Measurements from ENCODE around the gene C11orf24. TPM values are rescaled to one million over a fixed set of nuclear protein-coding genes. Genes with fewer than 3 reads are reported as not detected.

Gene C11orf24
- total RNA-seq, 2 experiments from 2014 or later = 20.0 to 25.2 TPM

GRCh38 chr11:68264244-68264643, 7.5 kb downstream of the C11orf24 start:
- Mint-ChIP-seq H3K9me3 (no peaks in the 10 kb centered on the region), H3K4me3 (no peak overlapping the region), H3K27ac (no peak overlapping the region), H3K27me3 (no peaks in the 10 kb centered on the region), H3K36me3 (ENCODE audit: low read depth) (peaks cover 44% of the 10 kb centered on the region), H3K4me1 (peaks cover 12% of the 10 kb centered on the region)
- CTCF ChIA-PET = interaction anchor here (0.5 kb wide), 1 partner anchor 16 kb away, joined by 3 read pairs; no protein-coding TSS in a partner anchor
- DNase-seq = no peak
- POLR2A ChIA-PET = no interaction called here

DNA sequence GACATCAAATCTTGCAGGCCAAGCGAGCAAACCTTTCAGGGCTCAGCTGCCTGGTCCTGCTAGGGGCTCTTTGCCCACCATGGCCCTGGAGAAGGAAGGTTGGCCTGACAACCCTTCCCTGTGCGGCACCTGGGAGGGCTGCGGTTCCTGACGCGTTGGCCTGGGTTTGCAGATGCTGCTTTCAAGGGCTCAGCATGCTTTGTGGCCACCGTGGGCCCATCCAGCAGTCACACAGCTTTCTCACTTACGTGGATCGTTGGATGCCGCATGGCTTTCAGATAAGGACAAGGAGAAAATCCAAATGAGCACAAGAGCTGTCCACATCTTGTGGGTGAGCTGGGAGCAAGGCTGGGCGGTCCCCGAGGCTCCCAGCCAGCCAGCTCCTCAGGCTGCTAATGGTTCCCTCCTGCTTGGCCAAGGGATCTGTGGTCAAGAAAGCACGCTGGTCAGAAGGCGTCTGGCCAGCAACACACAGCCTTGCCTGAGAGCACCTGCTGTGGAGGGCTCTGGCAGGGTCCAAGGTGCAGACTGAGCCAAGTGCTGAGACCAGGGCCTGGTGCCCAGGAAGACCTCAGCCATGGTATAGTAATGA, 8.2 kb downstream of the C11orf24 start:
- Mint-ChIP-seq H3K4me1 (peaks cover 8% of the 10 kb centered on the region), H3K27ac (peak overlapping the region; percentile 73), H3K27me3 (no peaks in the 10 kb centered on the region), H3K9me3 (no peaks in the 10 kb centered on the region), H3K36me3 (ENCODE audit: low read depth) (peaks cover 44% of the 10 kb centered on the region), H3K4me3 (no peak overlapping the region)
- no peak for DNase-seq
- POLR2A ChIA-PET = no interaction called here
- CTCF ChIA-PET = interaction anchor here (0.5 kb wide), 1 partner anchor 15 kb away, joined by 3 read pairs; no protein-coding TSS in a partner anchor

DNA sequence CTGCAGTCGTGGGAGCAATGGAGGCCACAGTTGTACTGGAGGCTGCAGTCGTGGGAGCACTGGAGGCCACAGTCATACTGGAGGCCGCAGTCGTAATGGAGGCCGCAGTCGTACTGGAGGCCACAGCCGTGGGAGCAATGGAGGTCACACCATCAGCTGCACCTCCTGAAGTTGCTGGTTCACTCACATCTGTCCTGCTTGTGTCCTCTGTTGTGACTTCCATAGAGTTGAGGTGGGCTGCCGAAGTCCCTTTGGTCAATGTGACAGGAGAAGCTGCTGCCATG, 9.3 kb downstream of the C11orf24 start:
- peaks cover 7% of the 10 kb centered on the region for H3K4me1 Mint-ChIP-seq
- POLR2A ChIA-PET = no interaction called here
- no peak overlapping the region for H3K4me3 Mint-ChIP-seq
- peaks cover 40% of the 10 kb centered on the region for H3K36me3 Mint-ChIP-seq (ENCODE audit: low read depth)
- H3K9me3 Mint-ChIP-seq = no peaks in the 10 kb centered on the region
- no peak for DNase-seq
- CTCF ChIA-PET = no interaction called here
- no peak overlapping the region for H3K27ac Mint-ChIP-seq
- H3K27me3 Mint-ChIP-seq = no peaks in the 10 kb centered on the region

DNA sequence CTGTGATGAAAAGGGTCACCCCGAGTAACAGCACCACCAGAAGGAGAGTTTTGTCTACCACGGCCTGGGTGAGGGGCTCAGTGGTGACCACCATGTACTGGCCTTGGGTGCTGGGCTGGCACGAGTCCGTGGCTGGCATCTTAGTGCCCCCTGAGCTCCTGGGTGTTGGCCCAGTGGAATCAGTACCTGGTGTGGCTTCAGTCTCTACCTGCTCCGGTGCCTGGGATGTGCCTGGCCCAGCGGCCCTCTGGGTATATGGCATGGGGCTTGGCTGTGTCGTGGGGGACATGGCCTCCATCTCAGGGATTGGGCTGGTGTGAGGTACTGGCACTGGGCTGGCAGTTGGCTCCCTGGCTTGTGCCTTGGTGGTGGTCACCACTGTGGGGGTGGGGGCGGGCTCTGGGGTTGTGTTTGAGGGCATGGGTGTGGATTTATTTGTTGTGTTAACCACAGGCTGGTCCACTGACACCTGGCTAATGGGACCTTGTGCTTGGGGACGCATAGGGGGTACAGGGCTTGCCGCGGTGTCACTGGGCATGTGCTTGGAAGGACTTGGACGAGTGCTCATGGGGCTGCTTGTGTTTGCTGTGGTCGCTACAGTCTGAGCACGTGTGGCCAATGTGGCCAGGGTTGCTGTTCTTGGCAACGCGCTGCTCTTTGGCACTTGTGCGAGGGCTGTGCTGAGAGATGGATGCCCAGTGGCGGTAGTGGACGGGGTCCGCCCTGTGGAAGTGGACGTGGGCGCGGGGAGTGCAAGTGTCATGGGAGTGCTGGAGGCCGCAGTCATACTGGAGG, 9.8 kb downstream of the C11orf24 start:
- ChIA-PET CTCF (no interaction called here), POLR2A (no interaction called here)
- no peak overlapping the region for H3K27ac Mint-ChIP-seq

DNA sequence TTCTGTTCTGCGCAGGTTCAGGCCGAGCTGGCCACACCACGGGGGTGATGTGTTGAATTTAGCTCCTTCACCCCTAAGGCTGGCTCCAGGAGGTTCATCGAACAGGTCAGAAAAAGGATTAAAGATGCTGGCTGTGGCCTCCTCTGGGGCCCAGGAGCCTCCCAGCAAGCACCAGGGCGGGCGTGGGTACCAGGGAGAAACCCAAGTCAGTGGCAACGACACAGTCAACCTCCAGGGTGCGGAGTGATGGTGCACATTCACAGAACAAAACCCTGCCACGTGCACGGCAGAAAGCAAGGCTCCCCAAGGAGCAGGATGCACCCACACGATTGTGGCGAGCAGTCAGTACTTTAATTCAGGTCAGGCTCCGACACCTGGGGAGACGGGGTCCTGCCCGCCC, 10.8 kb downstream of the C11orf24 start:
- Mint-ChIP-seq H3K4me1 (peaks cover 3% of the 10 kb centered on the region), H3K36me3 (ENCODE audit: low read depth) (peaks cover 27% of the 10 kb centered on the region), H3K4me3 (no peak overlapping the region), H3K27me3 (no peaks in the 10 kb centered on the region), H3K9me3 (no peaks in the 10 kb centered on the region), H3K27ac (no peak overlapping the region)
- no peak for DNase-seq
- ChIA-PET POLR2A (no interaction called here), CTCF (no interaction called here)

More for the DNA sequence above, 9.8 kb downstream of the C11orf24 start:
- H3K36me3 Mint-ChIP-seq (ENCODE audit: low read depth) = peaks cover 36% of the 10 kb centered on the region
- no peaks in the 10 kb centered on the region for H3K9me3 Mint-ChIP-seq
- no peak overlapping the region for H3K4me3 Mint-ChIP-seq
- H3K4me1 Mint-ChIP-seq = peaks cover 8% of the 10 kb centered on the region
- DNase-seq = no peak
- H3K27me3 Mint-ChIP-seq = no peaks in the 10 kb centered on the region

GRCh38 chr11:68260484-68260883, 11.3 kb downstream of the C11orf24 start:
- Mint-ChIP-seq H3K4me1 (peaks cover 3% of the 10 kb centered on the region), H3K36me3 (ENCODE audit: low read depth) (peaks cover 26% of the 10 kb centered on the region)

DNA sequence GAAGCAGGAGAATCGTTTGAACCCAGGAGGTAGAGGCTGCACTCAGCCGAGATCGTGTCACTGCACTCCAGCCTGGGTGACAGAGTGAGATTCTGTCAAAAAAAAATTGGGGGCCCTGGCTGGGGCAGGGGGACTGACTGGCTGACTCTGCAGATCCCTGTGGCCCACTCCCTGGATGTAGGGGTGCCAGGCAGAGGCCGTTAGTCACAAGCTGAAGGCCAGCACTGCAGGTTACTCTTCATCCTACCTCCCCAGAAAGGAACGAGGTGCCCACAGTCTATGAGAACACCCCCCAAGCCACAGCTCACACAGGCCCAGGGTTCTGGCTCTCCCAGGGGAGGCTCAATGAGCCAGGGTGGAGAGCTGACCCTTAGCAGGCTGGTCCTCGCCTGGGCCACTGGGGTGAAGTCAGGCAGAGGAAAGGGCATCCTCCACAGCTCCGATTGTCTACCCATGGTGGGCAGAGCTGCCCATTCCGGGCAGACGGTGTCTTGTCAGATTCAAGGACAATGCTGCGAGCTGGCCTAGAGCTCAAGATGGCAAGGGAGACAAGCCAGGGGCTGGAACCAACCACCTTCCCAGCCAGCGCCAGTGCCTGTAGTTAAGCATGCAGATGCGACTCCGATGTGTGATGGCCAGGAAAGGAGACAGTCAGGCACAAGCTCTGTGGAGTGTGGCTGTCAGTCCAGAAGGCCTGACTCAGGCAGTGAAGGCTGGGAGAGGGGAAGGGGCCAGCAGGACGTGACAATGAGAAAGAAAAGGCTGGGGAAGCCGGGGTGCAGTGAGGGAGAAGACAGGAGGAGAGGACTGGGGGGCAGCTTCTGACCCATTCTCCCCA, 12.4 kb downstream of the C11orf24 start:
- peaks cover 16% of the 10 kb centered on the region for H3K36me3 Mint-ChIP-seq (ENCODE audit: low read depth)
- H3K27me3 Mint-ChIP-seq = no peaks in the 10 kb centered on the region
- POLR2A ChIA-PET = interaction anchor here (0.6 to 0.7 kb wide), 2 partner anchors 45 to 653 kb away, joined by 3 read pairs; no protein-coding TSS in a partner anchor
- H3K9me3 Mint-ChIP-seq = no peaks in the 10 kb centered on the region
- H3K4me1 Mint-ChIP-seq = peaks cover 3% of the 10 kb centered on the region
- CTCF ChIA-PET = interaction anchor here (0.7 to 6.0 kb wide), 4 partner anchors 11 to 63 kb away, joined by 3 to 76 read pairs (median 4); partner anchors contain the start of gene C11orf24
- H3K27ac Mint-ChIP-seq = peak overlapping the region; percentile 34
- DNase-seq = no peak
- H3K4me3 Mint-ChIP-seq = no peak overlapping the region

More at GRCh38 chr11:68260484-68260883, 11.3 kb downstream of the C11orf24 start:
- no peak overlapping the region for H3K4me3 Mint-ChIP-seq
- no peaks in the 10 kb centered on the region for H3K9me3 Mint-ChIP-seq
- ChIA-PET CTCF (interaction anchor here (0.8 to 6.0 kb wide), 2 partner anchors 12 to 37 kb away, joined by 3 to 76 read pairs; partner anchors contain the start of gene C11orf24), POLR2A (interaction anchor here (0.7 kb wide), 1 partner anchor 652 kb away, joined by 3 read pairs; no protein-coding TSS in a partner anchor)
- no peaks in the 10 kb centered on the region for H3K27me3 Mint-ChIP-seq
- no peak for DNase-seq
- H3K27ac Mint-ChIP-seq = no peak overlapping the region

GRCh38 chr11:68258363-68258765, 13.4 kb downstream of the C11orf24 start:
- Mint-ChIP-seq H3K9me3 (no peaks in the 10 kb centered on the region), H3K4me3 (no peak overlapping the region), H3K27ac (peak overlapping the region; percentile 41), H3K4me1 (peaks cover 3% of the 10 kb centered on the region), H3K36me3 (ENCODE audit: low read depth) (peaks cover 11% of the 10 kb centered on the region), H3K27me3 (no peaks in the 10 kb centered on the region)
- ChIA-PET POLR2A (interaction anchor here (0.6 kb wide), 1 partner anchor 46 kb away, joined by 3 read pairs; no protein-coding TSS in a partner anchor), CTCF (interaction anchor here (1.0 to 6.0 kb wide), 8 partner anchors 7 to 125 kb away, joined by 3 to 76 read pairs (median 4); no protein-coding TSS in a partner anchor)
- no peak for DNase-seq

GRCh38 chr11:68257477-68258362, 14.1 kb downstream of the C11orf24 start:
- peaks cover 7% of the 10 kb centered on the region for H3K36me3 Mint-ChIP-seq (ENCODE audit: low read depth)
- POLR2A ChIA-PET = interaction anchor here (0.6 kb wide), 1 partner anchor 45 kb away, joined by 3 read pairs; no protein-coding TSS in a partner anchor
- H3K27ac Mint-ChIP-seq = peak overlapping the region; percentile 21

GRCh38 chr11:68256331-68256741, 15.4 kb downstream of the C11orf24 start:
- ChIA-PET POLR2A (no interaction called here), CTCF (interaction anchor here (1.6 to 6.0 kb wide), 2 partner anchors 41 to 258 kb away, joined by 3 to 76 read pairs; no protein-coding TSS in a partner anchor)
- H3K9me3 Mint-ChIP-seq = peaks cover 2% of the 10 kb centered on the region
- peaks cover under 1% of the 10 kb centered on the region for H3K36me3 Mint-ChIP-seq (ENCODE audit: low read depth)
- H3K27me3 Mint-ChIP-seq = no peaks in the 10 kb centered on the region
- H3K4me1 Mint-ChIP-seq = peaks cover 3% of the 10 kb centered on the region
- H3K27ac Mint-ChIP-seq = no peak overlapping the region
- DNase-seq = no peak
- no peak overlapping the region for H3K4me3 Mint-ChIP-seq

More at GRCh38 chr11:68257477-68258362, 14.1 kb downstream of the C11orf24 start:
- Mint-ChIP-seq H3K27me3 (no peaks in the 10 kb centered on the region), H3K4me3 (no peak overlapping the region), H3K9me3 (no peaks in the 10 kb centered on the region), H3K4me1 (peaks cover 3% of the 10 kb centered on the region)
- peak; percentile 96 for DNase-seq
- CTCF ChIA-PET = interaction anchor here (0.7 to 6.0 kb wide), 20 partner anchors 8 to 259 kb away, joined by 3 to 76 read pairs (median 3); no protein-coding TSS in a partner anchor

DNA sequence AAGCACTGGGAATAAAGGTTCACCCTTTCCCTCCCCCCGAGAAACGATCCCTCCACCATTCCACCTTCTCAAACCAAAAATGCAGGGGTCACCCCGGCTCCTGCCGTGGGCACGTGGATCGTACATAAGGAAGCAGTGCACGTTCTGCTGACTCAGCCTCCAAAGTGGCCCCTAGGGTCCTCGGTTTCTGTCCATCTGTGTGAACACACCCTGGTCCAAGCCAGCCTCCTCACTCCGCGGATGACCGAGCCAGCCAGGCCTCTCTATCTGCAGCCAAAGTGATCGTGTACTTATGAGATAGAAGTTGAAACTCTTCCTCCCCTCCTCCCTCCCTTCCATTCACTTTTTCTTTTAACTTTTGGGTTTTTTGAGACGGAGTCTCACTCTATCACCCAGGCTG, 16.2 kb downstream of the C11orf24 start:
- Mint-ChIP-seq H3K27ac (no peak overlapping the region), H3K9me3 (peaks cover 7% of the 10 kb centered on the region), H3K4me1 (peaks cover 3% of the 10 kb centered on the region), H3K4me3 (no peak overlapping the region), H3K36me3 (ENCODE audit: low read depth) (no peaks in the 10 kb centered on the region), H3K27me3 (no peaks in the 10 kb centered on the region)
- DNase-seq = no peak
- CTCF ChIA-PET = interaction anchor here (0.7 to 6.0 kb wide), 2 partner anchors 42 to 1153 kb away, joined by 3 to 76 read pairs; no protein-coding TSS in a partner anchor
- POLR2A ChIA-PET = no interaction called here

DNA sequence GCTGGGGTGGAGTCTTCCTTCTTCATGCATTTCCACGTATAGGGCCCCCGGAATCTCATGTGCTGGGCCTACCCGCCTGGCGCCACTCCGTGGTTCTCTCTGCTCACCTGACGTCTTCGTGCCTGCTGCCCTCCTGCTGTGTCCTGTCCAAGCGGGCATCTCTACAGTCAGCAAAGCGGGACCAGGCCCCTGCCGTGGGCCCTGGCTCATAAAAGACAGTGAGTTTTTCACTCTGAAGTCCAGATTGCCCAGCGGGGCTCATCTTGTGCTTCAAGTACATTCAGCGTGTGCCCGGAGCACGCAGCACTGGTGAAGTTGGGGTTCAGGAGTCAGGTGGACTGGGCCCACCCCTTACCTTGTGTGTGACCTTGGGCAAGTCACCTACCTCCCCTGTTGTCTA, 17.4 kb downstream of the C11orf24 start:
- Mint-ChIP-seq H3K27me3 (no peaks in the 10 kb centered on the region), H3K4me3 (no peak overlapping the region), H3K27ac (no peak overlapping the region), H3K36me3 (ENCODE audit: low read depth) (peaks cover 5% of the 10 kb centered on the region), H3K4me1 (peaks cover 3% of the 10 kb centered on the region), H3K9me3 (peaks cover 11% of the 10 kb centered on the region)
- no peak for DNase-seq
- ChIA-PET POLR2A (no interaction called here), CTCF (no interaction called here)

Data from activated CD4-positive, alpha-beta T cell treated with anti-CD3 and anti-CD28 coated beads, Interleukin-2, amount 10 ng/mL, durations not matched to agents 7 days and 5 days (primary cell).